Tibial artery (tissue), 4 donors: ENCODE data around the gene RHOBTB3.

ENCODE experiments used
- DNase-seq, 2 donors: peaks; one replicate each; pipeline ENCODE4 v3.0.0-alpha.2; 2019
- H3K27ac ChIP-seq, 2 donors: fragments of 200-600 bp; sonication (generic) in 1 of 2; 1 replicate in 1 of 2; 2 replicates in 1 of 2; pipeline ENCODE4 v1.5.1; 2018 to 2019; ENCODE audit warnings: mild to moderate bottlenecking in 1 of 2
- H3K27me3 ChIP-seq, 2 donors: fragments of 200-600 bp; sonication (generic) in 1 of 2; one replicate each; pipeline versions ENCODE4 v1.5.1 to v1.6.0; 2016 to 2019
- H3K36me3 ChIP-seq, 3 donors: fragments of 200-600 bp; sonication (generic) in 2 of 3; one replicate each; pipeline ENCODE4 v1.5.1; 2016 to 2019; ENCODE audit warnings: mild to moderate bottlenecking in 2 of 3
- H3K4me1 ChIP-seq, 4 donors: fragments of 200-600 bp; sonication (generic) in 2 of 4; 1 replicate in 3 of 4; 2 replicates in 1 of 4; pipeline ENCODE4 v1.5.1; 2016 to 2019
- H3K4me3 ChIP-seq, 2 donors: fragments of 200-600 bp; sonication (generic) in 1 of 2; 1 replicate in 1 of 2; 2 replicates in 1 of 2; pipeline ENCODE4 v1.5.1; 2018 to 2019; ENCODE audit warnings: mild to moderate bottlenecking in 2 of 2
- H3K9me3 ChIP-seq, 3 donors: fragments of 200-600 bp; sonication (generic) in 1 of 3; one replicate each; pipeline ENCODE4 v1.5.1; 2016 to 2019
- CTCF ChIP-seq, 2 experiments: fragments of 200-600 bp in 1 of 2; fragments of 450-650 bp in 1 of 2; IDR thresholded peaks; one replicate each; pipeline ENCODE4 v1.5.1; 2017 to 2019; ENCODE audit warnings: antibody characterized with exemption in 2 of 2, mild to moderate bottlenecking in 1 of 2, moderate library complexity in 1 of 2
- intact Hi-C: fragments of 100-400 bp; cut with DNase I; formaldehyde crosslinking; loops from one replicate; pipeline ENCODE4 v1.15.0; 2023; ENCODE audit warnings: low total_unique reads

Gene RHOBTB3

GRCh38 chr5:95760273-95761191, 29.4 kb downstream of the RHOBTB3 start:
- no peak for DNase-seq
- Histone ChIP-seq H3K4me3 (no peak overlapping the region), H3K36me3 (peaks cover 0 to 7% (median 0%) of the 10 kb centered on the region in 3 donors), H3K27ac (peak overlapping the region in 1 of 2 donors; percentile 6), H3K27me3 (no peaks in the 10 kb centered on the region), H3K9me3 (no peaks in the 10 kb centered on the region), H3K4me1 (peaks cover 0 to 20% (median 13%) of the 10 kb centered on the region in 4 donors)
- no peak for TF ChIP-seq CTCF (IDR thresholded peaks at IDR 0.05)
- intact Hi-C loops = no loop called here

DNA sequence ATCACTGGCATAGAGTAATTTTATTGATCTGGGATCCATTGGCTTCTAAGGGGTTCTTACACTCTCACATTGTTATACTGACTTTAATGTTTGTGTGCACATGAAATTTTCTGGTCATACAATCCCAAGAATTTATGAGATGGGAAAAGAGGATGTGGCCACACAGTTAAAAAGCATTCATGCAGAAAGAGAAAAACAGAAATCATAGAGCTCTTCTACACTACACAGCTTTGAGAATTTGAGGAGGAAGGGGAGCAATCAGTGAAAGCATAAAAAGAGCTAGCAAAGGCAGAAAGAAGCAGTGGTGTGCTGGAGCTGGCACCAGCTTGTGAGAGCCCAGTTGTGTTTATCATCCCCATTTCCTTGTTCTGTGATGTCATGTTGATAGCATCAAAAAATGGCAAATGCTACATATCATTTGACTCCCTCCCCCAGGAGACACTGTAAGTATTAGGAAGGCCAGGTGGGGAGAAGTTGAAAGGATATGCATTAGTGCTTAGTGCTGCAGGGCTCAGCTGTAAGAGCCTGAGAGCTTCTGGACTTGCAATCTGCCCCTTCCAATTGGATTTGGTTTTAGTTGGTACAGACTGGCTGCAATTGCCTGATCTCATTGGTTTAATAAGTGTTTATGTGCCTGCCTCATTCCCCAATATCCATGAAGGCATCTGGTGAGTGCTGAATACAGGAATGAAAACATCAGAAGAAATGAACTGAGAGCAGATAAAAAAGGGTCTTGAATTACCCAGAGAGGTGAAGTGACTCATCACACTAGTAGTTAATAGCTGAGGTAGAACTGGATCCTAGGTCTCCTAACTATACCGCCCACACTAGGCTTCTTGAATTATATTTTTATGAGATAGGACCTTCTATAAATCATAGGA, 30.9 kb downstream of the RHOBTB3 start:
- no peak overlapping the region for H3K4me3 ChIP-seq
- DNase-seq = no peak
- no peak overlapping the region for H3K27ac ChIP-seq
- no peaks in the 10 kb centered on the region for H3K9me3 ChIP-seq
- no peak for TF ChIP-seq CTCF (IDR thresholded peaks at IDR 0.05)
- intact Hi-C loops = no loop called here
- peaks cover 0 to 20% (median 13%) of the 10 kb centered on the region in 4 donors for H3K4me1 ChIP-seq
- H3K36me3 ChIP-seq = no peaks in the 10 kb centered on the region
- no peaks in the 10 kb centered on the region for H3K27me3 ChIP-seq

DNA sequence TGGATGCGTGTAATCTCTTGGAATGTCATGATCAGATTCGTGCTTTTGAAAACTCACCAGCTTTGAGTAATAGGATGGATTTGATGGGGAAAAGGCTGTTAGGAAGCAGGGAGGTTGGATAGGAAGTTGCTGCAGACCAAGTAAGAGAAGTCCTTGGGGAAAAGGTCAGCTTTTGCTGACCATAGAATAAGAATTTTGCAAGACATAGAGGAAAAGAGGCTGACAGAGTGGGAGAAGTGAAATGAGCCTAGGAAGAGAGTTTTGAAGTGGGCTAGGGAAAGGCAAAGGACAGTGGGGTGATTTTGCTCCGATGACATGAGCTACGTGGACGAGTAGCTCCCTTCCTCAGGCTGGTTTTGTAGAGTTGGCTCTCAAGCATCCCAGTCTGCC, 31.5 kb downstream of the RHOBTB3 start:
- Histone ChIP-seq H3K4me3 (no peak overlapping the region), H3K4me1 (peaks cover 0 to 20% (median 13%) of the 10 kb centered on the region in 4 donors), H3K36me3 (peaks cover 0 to under 1% (median 0%) of the 10 kb centered on the region in 3 donors), H3K9me3 (no peaks in the 10 kb centered on the region), H3K27ac (no peak overlapping the region), H3K27me3 (no peaks in the 10 kb centered on the region)
- TF ChIP-seq CTCF (IDR thresholded peaks at IDR 0.05) = no peak
- DNase-seq = no peak
- intact Hi-C loops = no loop called here

DNA sequence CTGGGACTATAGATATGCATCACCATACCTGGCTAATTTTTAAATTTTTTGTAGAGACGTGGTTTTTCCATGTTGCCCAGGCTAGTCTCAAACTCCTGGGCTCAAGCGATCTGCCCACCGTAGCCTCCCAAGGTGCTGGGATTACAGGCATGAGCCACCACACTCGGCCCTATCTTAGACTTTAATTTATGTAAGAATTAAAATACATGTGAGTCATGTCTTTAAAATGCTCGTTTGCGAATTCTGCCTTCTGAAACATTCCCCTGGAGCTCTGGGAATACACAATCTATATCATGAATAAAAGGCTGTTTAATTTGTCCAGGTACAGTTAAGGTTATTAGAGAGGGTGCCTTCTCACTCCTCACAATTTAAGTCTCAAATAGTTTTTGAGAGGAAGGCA, 32.8 kb downstream of the RHOBTB3 start:
- intact Hi-C loops = no loop called here
- peaks cover 7 to 14% (median 8%) of the 10 kb centered on the region in 3 donors for H3K36me3 ChIP-seq
- no peak for DNase-seq
- no peaks in the 10 kb centered on the region for H3K9me3 ChIP-seq
- H3K27me3 ChIP-seq = no peaks in the 10 kb centered on the region
- TF ChIP-seq CTCF (IDR thresholded peaks at IDR 0.05) = no peak
- H3K4me1 ChIP-seq = peaks cover 0 to 18% (median 11%) of the 10 kb centered on the region in 4 donors
- no peak overlapping the region for H3K4me3 ChIP-seq
- H3K27ac ChIP-seq = no peak overlapping the region

DNA sequence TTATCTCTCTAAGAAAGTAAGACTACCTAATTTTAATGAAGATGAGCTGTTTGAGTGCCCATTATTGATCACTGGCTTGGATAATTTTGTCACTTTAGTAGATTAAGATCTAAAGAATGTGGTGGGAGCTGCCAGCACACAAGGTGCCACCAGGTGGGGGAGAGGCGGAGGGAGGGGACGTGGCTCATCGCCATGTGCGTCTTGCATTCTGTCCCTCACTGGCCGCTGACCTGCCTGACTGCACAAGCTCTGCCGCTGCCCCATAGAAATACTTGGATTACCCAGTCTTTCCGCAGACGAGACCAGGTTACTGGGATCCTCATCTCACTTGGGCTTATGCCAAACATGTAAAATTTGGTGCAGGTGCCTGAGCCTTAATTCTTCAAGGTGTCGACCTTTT, 37.6 kb downstream of the RHOBTB3 start:
- peaks cover 9 to 16% (median 14%) of the 10 kb centered on the region in 3 donors for H3K36me3 ChIP-seq

More for the DNA sequence above, 37.6 kb downstream of the RHOBTB3 start:
- Histone ChIP-seq H3K9me3 (no peaks in the 10 kb centered on the region), H3K27me3 (no peaks in the 10 kb centered on the region), H3K4me1 (peaks cover 0 to 3% (median 0%) of the 10 kb centered on the region in 4 donors), H3K4me3 (no peak overlapping the region), H3K27ac (no peak overlapping the region)
- intact Hi-C loops = no loop called here
- DNase-seq = no peak
- TF ChIP-seq CTCF (IDR thresholded peaks at IDR 0.05) = no peak
